Stimulated activated CD8-positive, alpha-beta memory T cell treated with anti-CD3 and anti-CD28 coated beads, Interleukin-15, amount 100 ng/mL, for 4 hours (primary cell): ENCODE measurements around the gene TAGLN.
"Not testable (repeated sequence)": the region's sequence is repeated elsewhere in the genome, so short reads cannot be mapped to it uniquely, and the experiment has no call there.

Experiments
- DNase-seq, 2 donors: peaks; one replicate each; pipeline ENCODE4 v3.0.0-alpha.2; 2020; ENCODE audit warnings: low read depth in 2 of 2

Gene TAGLN

DNA sequence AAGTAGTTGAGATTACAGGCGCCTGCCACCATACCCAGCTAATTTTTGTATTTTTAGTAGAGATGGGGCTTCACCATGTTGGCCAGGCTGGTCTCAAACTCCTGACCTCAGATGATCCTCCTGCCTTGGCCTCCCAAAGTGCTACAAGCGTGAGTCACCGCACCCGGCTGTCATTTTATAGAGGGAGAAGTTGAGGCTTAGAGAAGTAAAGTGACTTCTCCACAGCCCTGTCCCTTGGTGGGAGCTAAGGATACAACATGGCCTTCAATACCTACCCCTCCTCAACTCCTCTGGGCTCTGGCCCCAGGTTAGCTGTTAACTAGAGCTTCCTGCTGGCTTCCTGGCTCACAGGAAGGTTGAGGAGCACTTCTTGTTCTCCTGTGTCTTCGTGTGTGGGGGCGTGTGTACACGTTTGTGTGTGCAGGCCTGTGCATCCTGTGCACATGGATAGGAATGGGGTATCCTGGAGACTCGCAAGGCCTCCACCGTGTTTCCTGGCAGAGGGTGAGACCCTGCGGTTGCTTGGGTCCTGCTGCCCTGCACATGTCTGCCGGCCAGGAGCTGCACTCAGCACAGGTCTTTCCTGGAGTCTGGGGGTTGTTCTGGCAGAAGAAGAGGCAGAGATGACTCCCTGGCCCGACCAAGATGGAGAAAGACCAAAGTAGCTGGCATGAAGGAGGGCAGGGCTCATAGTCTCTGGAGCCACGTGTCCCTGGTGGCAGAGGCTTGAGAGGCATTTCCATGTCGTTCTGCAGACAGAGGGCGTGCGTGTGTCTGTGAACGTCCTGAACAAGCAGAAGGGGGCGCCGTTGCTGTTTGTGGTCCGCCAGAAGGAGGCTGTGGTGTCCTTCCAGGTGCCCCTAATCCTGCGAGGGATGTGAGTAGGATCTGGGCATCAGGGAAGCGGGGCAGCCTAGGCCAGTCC, 18.2 kb upstream of the TAGLN start:
- DNase-seq = peak in 1 of 2 donors; percentile 13

DNA sequence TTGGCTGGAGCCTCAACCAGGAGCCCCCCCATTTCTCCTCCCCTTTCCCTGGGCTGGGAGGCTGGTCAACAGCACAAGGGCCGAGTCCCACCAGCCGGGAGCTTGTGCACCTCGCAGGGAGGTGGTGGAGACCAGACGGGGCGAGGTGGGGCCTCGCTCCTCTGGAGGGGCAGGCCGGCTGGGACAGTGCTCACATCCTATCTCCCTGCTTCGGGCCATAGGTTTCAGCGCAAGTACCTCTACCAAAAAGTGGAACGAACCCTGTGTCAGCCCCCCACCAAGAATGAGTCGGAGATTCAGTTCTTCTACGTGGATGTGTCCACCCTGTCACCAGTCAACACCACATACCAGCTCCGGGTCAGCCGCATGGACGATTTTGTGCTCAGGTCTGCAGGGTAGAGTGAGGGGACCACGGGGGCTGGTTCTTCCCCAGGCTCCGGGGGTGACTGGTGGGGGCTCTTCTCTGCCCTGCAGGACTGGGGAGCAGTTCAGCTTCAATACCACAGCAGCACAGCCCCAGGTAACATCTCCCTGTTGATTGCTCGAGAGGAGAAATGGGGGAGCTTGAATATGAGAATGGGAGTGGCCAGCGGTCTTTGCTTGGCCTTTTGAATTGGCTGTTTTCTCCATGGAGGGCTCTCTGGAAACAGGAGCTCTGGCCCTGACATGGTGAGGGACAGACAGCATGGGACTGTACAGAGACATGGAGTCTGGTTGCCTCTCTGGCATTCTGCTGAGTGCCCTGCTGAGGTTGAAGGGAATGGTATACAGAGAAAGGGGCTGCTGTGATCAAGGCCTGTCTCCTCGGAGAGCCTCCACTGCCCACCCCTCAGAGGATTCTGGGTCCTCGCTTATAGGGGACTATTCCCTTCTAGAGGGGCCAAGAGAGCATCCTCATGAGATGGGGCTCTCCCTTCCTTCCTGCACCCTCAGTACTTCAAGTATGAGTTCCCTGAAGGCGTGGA, 17.3 kb upstream of the TAGLN start:
- no peak for DNase-seq

DNA sequence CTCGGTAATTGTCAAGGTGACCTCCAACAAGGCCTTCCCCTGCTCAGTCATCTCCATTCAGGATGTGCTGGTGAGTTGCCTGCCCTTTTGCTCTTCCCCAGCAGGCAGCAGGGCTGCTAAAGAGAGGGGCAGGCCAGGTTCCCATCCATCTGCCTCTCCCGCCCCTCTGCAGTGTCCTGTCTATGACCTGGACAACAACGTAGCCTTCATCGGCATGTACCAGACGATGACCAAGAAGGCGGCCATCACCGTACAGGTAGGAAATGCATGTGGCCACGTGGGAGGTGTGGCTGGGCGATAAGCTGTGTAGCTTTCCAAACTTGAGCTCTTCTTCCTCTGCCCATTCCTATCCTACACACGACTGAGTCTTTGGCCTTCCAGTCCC, 16.6 kb upstream of the TAGLN start:
- DNase-seq = no peak

GRCh38 chr11:117183178-117183577, 16.0 kb upstream of the TAGLN start:
- not testable (repeated sequence) for DNase-seq

- DNase-seq = no peak
These were observed 15.3 kb upstream of the TAGLN start for GRCh38 chr11:117183724-117184349.

GRCh38 chr11:117185736-117186430, 13.3 kb upstream of the TAGLN start:
- DNase-seq = no peak

GRCh38 chr11:117186431-117186761, 12.8 kb upstream of the TAGLN start:
- no peak for DNase-seq

- DNase-seq = no peak
These were observed 12.2 kb upstream of the TAGLN start for GRCh38 chr11:117187007-117187406.

DNA sequence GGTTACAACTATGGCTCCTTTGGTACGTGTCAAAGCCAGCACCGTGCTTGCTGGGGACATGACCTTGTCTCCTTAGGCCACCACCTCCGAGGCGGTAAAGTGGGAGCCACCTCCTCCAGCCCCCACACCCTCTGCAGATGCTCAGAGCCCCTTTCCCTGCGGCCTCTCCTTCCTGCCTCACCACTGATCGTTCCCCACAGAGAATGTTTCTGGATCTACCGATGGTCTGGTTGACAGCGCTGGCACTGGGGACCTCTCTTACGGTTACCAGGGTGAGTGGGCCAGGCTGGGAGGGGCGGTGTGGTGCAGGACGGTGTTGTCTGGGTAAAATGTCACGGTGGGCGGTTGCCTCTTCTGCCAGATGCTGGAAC, 11.8 kb upstream of the TAGLN start:
- no peak for DNase-seq

DNA sequence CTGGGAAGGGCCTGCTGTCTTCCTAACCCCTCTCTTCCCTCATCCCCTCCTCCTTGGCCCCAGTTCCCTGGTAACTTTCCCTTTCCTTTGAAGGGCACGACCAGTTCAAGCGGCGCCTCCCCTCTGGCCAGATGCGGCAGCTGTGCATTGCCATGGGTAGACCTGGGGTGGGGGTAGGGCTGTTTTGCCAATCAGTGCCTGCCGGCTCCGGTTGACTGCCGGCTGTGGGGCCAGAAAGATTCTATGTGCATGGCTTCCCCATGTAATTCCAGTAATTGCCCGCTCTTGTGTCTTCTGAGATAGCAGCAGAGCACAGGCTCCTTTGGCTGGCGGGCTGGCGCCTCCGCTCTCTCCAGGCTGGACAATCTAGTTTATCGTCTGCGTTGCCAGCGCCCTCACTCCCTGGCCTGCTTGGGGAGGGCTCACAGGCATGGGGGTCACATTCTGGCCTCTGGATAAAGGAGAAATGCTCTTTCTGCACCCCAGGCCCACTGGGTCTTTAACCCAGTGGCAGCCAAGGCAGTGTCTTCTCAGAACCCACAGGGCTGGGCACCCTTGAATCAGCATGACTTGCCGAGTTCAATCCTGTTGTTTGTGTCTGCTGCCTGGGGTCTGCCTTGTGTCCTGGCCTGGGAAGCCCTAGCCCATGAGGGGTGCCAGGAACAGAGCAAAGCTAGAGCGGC, 11.2 kb upstream of the TAGLN start:
- DNase-seq = no peak

DNA sequence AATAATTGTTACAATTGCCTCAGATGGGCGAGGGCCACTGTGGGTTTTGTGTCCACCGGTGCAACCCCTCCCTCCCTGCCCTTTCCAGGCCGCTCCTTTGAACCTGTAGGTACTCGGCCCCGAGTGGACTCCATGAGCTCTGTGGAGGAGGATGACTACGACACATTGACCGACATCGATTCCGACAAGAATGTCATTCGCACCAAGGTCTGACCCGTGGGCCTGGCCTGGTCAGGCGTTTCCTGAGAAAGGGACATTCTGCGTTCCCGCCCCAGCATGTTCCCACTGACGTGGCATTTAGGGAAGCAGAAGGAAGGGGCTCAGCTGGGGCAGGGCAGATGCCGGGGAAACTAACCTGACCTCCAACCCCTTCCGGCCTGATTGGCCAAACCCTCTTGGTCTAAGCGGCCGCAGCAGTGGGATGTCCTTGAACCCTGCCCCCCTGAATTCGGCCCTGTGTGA, 10.5 kb upstream of the TAGLN start:
- no peak for DNase-seq

- no peak for DNase-seq
These were observed 9.8 kb upstream of the TAGLN start for GRCh38 chr11:117189191-117189940.

DNA sequence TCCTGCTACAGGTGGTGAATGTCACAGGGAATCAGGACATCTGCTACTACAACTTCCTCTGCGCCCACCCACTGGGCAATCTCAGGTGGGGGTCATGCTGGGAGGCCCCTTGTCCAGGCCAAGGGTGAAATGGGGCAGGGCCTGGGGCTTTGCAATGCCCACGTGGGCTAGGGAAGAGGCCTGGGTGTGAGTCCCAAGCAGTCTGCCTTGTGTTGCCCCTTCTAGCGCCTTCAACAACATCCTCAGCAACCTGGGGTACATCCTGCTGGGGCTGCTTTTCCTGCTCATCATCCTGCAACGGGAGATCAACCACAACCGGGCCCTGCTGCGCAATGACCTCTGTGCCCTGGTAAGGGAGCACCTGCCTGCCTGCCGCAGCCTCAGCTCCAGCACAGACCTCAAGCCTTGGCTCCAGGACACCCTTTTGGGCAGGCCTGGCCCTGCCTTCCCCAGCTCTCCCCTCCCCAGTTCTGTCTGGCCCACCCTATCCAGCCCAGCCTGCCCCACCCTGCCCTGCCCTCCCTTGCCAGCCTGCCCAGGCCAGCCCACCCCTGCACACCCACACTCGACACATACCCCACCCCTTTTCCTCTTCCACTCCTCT, 9.1 kb upstream of the TAGLN start:
- no peak for DNase-seq

- DNase-seq = no peak
These were observed 7.3 kb upstream of the TAGLN start for GRCh38 chr11:117191680-117192400.

- no peak for DNase-seq
These were observed 6.7 kb upstream of the TAGLN start for GRCh38 chr11:117192401-117192875.

- DNase-seq = no peak
These were observed 5.8 kb upstream of the TAGLN start for GRCh38 chr11:117193130-117194020.

DNA sequence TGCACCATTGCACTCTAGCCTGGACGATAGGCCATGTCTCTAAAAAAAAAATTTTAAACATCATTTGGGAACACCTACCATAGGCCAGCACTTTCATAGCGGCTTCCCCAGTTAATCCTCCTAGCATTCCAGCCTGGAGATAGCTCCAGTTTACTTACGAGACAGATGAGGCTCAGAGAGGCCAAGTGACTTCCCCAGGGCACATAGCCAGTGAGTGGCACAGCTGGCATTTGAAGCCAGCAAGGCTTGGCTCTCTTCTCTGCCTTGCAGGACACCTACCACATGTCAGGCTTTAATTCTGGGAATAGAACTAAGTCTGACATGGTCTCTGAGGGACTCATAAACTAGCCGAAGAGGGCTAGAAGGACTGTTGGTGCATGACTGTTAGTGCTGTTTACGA, 4.9 kb upstream of the TAGLN start:
- no peak for DNase-seq

- DNase-seq = no peak
These were observed 3.9 kb upstream of the TAGLN start for GRCh38 chr11:117195258-117195657.
